Activated CD8-positive, alpha-beta memory T cell treated with anti-CD3 and anti-CD28 coated beads for 1 hour (primary cell): ENCODE data around the gene CNTNAP2.

Experiments used
- DNase-seq, 2 donors: peaks; one replicate each; pipeline ENCODE4 v3.0.0-alpha.2; 2020; ENCODE audit warnings: low read depth in 1 of 2; ENCODE audit errors: extremely low read depth in 1 of 2

The CNTNAP2 gene

DNA sequence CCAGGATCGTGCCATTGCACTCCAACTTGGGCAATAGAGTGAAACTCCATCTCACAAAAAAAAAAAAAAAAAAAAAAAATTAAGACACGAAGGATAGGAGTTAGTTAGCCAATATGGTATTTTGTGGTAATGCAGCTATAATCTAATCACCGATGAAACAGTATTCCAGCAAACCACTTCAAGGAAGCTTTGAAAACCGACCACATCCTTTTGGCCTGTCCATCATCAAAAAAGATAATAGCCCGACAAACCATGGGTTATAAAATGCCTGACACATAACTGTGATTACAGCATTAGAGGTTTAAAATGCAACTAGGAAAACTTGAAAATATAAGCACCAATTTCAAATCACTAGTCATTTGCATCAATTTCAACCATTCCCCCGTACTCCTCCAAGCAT lies 1745.3 kb downstream of the CNTNAP2 start:
- no peak for DNase-seq

DNA sequence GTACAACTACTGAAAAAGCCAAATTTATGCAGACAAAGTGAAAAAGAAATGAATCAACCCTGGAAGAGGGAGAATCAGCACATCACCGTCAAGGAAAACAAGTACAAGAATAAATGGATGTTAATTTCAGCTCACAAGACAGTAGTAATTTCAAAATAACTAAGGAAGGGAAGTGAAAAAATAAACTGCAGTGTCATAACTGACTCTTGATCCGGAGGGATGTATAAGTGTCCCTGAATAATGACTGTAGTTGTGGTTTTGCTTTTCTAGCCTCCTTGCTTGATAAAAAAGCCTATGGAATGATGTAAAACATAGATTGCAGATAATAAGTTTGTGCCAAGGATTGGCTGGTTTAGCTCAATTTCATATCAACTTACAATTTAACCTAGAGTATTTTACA lies 1752.9 kb downstream of the CNTNAP2 start:
- DNase-seq = no peak

DNA sequence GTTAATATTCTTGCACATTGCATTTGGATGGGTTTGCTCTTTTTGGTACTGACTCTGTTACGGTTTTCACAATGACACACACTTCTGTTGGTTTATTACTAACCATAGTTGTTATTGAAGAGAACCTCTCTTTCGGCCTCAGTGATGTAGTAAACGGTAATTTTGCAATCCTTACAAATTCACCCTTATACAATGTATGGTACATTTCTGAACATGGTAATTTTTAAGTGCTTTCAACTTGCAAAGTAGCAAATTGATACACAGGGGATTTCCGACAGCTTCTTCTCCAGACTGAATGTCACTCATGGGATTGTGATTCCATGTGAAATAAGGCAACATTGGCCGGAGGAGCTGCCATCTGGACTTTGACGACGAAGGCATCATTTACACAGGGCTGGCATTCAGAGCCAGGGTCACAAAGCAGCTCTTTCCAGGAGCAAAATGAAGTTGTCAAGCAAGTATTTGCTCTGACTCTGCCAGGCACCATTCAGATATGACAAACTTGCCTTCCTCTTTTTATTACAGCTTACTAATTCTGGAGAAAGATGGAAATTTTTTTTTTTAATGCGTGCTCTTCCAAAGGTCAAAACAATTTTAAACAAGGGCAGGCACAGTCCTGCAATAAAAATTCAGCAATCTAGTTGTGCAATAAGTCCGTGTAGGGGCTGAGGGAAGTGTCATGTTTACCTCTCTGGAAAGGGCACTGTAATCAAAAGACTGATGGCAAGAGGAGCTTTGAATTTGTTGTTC lies 1762.5 kb downstream of the CNTNAP2 start:
- no peak for DNase-seq

DNA sequence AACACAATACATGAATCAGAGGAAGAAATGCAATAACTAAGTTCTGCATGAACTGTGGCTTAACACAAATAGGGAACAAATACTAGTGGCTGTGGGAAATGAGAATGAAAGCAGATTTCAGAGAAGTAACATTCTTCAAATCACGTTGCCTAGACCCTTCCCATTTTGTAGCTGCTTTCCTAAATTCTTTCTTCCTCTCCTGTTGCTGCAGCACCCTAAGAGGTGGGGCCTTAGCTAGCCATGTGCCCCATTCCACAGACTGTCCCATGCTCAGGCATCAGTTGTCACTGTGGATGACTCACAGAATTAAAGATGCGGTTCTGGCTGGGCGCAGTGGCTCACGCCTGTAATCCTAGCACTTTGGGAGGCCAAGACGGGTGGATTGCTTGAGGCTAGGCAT lies 1769.3 kb downstream of the CNTNAP2 start:
- DNase-seq = no peak

DNA sequence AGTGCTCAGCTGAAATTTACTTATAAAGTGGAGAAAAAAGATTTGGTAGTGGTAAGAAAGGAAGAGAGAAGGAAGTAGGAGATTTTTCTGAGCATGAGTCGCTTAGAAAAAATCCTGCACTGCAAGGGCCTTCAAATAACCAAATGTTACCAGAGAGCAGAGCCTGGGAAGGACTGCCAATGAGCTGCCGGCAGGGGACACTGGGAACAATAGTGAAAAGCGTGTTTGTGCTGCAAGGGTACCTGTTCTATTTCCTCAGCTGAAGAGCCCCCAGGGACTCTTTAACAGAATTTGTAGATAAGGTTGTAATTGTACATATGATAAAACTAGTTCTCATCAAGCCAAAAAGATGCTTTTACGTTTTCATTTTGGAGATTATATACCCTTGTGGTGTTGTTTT lies 1777.7 kb downstream of the CNTNAP2 start:
- no peak for DNase-seq

DNA sequence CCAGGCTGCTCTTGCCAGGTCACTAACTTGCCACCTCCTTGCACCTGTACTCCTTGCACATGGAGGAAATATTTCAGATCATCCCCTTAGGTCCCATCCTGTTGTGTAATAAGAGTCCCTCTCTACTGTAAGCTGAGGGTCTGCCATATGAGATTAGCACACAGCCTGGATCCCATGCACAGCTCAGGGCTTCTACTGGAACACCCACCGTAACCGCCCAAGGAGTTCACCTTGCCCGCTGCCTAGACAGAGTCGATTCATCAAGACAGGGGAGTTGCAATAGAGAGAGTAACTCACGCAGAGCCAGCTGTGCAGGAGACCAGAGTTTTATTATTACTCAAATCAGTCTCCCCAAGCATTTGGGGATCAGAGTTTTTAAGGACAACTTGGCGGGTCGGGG lies 1779.5 kb downstream of the CNTNAP2 start:
- DNase-seq = no peak

DNA sequence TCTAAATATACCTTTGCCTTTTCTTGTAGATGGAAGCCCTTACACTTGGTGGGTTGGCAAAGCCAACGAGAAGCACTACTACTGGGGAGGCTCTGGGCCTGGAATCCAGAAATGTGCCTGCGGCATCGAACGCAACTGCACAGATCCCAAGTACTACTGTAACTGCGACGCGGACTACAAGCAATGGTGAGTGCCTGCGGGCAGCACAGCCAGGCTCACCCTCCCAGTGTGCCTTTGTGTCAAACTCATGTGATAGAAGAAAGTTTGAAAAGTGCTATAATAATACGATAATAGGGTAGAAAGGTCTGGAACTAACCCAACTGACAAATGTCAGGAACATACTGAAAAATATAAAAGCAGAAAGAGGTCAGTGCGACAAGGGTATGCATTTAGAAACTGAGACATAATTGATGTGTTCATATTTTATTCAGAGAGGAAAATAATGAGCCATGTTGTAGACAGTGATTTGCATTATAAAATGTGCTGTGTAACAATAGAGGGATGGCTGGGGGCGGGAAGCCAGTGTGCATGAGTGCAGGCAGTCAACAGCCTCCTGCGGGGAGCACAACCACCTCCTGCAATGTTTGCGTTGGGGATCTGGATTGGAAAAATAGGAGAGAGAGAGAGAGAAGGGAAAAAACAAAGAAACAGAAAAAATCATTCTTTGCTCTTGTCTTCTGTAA lies 1787.1 kb downstream of the CNTNAP2 start:
- DNase-seq = no peak

DNA sequence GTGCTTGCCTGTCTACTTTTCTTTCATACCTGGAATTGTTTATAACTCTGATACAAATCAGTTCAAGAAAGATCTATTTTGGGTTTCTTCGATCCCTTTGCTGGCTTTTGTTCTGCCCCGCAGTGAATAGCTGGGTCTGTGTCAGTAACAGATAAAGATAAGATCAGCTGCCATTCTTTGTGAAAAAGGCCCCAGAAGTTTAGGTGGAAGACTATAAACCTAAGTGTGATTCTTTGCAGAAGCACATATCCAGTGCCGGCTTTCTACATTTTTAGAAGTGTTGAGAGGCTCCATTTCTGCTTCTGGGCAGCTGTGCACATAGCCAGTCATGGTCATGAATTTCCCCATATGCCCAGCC lies 1787.6 kb downstream of the CNTNAP2 start:
- no peak for DNase-seq

DNA sequence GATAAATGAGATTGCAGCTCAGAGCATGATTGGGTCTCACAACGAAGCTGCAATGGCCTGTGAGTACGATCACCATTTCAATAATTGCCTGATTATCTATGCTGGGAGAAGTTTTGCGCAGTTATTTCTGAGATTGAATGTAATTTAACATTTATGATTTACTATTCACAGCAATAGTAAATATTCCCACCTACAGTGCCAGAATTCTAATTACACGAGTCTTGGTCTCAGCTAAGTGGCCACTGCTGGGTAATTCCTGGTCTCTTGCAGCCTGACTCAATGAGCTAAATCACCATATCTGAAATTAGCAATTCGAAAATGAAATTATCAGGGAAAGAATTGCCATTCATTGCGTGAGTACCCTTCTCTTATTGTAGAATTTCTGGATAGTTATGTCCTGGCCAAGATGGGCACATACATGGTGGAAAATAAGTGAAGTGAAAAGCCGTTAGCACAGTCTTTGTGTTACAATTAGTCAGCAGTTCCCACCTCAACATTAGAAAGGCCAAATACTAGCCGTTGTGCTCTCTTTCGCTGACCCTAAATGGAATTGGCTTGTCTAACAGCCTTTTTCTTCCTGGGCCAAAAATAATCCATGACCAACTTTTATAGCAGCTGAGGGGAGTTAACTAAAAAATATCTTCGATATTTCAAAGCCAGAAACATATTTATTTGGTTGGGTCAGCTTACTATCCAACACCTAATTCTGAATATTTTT lies 1793.0 kb downstream of the CNTNAP2 start:
- DNase-seq = no peak

DNA sequence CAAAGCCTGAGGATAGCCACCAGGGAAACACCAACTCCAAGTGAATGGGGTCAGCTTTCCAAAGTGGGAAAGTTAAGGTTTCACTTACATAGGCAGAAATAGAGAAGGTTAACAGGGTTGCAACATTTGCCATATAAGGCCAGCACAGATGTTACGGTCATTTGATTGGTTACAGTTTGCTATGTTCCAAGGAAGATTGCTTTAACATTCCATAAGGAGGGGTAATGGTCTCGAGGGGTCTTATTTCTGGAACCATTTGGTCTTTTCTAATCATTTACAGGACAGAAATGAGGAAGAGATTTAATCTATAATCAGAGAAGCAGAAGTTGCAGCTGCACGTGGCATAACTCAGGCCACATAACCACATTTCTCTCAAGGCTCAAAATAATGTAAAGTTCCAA lies 1794.6 kb downstream of the CNTNAP2 start:
- DNase-seq = no peak

DNA sequence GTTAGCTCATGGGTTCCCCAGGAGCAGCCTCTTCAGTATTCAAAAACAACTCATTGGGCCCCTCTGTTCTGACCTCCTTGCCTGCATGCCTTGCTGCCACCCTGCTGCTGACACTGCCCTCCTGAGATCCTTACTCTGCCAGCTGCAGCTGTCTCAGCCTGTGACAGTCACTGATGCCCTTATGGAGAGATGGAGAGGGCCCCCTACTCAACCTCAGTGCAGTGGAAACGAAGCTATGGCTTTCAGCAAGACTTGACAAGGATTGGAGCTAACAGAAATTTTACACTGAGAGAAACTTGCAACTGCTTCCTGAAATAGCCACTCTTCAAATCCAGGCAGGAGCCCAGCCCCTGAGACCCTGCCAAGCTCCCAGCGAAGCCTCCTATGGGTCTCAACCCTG lies 1795.7 kb downstream of the CNTNAP2 start:
- no peak for DNase-seq

DNA sequence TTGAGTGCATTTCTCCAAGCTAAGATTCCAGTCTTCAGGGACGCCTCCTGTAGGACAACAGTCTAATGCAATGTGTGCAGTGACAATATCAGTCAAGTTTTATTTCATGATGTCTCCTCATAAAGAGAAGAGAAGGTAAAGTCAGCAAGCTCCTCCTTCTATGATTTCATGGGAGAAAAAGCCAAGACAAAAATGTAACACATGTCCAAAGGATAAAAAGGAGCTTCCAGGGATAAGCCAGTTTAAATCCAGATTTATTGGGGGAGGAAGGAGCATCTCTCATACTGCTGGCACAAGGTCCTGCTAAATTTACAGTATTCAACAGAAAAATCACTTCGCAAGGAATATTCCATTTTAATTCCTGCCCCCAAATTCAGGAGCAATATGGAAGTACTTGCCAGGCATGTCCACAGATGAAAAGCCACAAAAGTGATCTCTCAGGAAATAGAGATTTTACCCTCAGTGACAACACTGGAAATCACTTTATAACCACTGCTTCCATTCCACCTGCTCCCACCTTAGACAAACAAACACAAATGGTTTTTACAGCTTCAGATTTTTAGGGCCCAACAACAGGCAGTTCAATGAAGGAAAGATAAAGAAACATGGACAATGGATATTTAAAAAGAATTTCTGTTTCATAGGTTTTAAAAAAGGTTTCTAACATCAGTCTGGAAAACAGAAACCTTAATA lies 1796.5 kb downstream of the CNTNAP2 start:
- DNase-seq = no peak

DNA sequence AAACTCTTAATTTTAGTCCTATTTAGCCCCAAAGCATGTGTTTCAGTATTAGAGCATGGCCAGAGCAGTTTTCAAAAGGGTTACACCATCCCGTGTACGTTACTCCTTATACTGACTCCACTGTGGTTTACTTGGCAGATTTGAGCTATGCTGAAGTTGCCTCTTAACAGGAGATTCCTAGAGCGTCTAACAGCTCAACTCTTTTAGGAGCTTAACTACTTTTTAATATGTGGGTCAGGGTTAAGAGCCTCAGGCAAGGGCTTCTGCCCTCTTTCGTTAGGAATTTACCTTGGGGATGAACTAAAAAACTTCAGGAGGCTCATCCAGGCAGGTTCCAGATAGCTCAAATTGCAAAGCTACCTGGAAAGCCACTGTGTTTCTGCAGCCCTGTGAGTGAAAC lies 1799.2 kb downstream of the CNTNAP2 start:
- DNase-seq = no peak

DNA sequence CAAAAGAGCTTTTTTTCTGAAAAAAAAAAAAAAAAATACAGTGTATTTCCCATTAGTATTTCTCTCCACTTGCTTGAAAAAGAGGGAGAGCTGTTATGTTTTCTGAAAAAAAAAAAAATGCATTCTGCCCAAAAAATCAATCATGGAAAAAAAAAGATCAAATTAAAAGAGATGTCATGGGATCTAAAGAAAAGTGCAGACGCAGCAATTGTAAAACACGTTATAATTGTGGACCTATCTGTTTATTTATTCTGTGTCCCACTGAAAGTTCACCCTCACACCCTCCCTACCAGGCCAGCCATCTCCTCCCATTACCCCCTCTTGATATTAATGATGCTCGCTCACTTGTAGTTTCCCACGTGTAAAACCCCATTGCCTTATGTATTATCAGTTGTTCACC lies 1800.0 kb downstream of the CNTNAP2 start:
- DNase-seq = no peak

DNA sequence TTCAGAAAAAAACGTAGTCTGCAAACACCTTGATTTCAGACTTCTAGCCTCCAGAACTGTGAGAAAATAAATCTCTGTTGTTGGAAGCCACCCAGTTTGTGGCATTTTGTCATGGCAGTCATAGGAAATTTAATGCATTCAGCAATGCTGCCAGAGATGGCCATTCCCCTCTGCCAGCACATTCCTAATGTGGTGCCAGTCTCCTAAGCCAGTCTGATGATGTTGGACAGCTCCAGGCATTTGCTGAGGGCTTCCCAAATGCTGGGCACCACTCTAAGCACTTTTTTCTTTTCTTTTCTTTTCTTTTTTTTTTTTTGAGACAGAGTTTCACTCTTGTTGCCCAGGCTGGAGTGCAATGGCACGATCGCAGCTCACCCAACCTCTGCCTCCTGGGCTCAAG lies 1807.2 kb downstream of the CNTNAP2 start:
- DNase-seq = no peak

DNA sequence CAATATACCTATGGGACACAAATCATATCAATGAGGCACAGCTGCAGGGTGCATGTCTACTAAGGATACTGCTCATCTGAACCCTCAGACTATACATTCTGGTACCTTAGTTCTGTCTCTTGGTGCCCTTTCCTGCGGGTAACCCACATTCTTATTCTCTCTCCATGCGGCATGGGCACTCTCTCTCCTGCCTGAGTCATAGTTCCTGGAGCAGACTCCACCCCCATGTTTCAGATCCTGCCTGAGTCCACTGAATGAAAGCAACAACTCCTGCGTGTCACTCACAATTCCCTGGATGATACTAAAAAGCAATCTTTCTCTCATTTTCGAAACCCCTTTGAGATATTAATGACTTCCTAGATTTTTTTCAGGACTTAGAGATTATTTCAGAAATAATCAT lies 1820.8 kb downstream of the CNTNAP2 start:
- DNase-seq = no peak

DNA sequence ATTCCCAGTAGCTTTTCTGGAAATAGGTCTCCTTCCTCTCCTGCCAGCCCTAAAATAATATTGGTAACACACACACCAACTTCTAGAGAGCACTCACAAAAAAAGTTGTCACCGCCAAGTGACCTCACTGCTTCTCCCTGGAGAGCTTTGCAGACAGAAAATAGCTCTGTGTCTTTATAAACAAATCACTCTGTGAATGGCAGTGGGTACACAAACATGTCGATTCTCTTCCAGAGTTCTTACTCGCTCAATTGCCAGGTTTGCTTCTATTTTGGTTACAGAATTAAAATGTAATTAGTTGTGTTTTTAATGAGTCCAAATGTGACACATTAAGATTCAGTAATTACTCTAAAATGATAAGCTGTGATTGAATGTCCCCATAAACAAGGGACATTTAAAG lies 1824.8 kb downstream of the CNTNAP2 start:
- no peak for DNase-seq

DNA sequence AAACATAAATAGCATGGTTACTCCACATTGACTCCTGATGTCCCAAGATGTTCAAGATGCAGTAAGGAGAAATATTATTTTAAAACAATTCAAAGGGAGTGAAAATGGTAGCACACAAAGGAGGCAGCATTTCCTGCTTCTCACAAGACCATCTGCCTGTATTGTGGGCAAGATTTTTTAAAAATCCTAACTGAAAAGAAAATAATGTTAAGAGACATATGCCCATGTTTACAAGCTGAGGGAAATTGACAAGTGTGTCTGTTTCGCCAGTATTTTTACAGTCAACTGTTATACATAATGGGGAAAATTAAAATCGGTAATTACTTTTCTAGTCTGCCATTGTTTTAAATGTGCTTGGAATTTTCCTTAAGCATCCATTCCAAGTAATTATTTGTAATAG lies 1827.7 kb downstream of the CNTNAP2 start:
- no peak for DNase-seq

DNA sequence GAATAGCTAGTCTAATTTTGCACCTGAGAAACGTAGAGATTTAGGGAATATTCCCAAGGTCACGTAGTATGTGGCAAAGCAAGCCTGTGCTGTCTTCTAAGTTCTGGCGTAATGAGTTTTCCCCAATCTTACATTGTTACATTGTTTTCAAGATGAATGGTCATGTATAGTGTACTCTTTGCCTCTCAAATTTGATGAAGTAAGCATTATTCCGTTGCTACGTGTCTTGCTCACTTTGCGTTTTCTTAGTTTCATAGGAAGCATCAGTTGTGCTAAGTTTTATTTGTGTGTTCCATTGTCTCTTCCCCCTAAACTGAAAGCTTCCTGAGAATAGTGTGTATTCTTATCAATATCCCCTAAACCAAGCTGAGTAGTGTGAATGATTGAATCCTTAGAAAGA lies 1836.3 kb downstream of the CNTNAP2 start:
- DNase-seq = no peak

DNA sequence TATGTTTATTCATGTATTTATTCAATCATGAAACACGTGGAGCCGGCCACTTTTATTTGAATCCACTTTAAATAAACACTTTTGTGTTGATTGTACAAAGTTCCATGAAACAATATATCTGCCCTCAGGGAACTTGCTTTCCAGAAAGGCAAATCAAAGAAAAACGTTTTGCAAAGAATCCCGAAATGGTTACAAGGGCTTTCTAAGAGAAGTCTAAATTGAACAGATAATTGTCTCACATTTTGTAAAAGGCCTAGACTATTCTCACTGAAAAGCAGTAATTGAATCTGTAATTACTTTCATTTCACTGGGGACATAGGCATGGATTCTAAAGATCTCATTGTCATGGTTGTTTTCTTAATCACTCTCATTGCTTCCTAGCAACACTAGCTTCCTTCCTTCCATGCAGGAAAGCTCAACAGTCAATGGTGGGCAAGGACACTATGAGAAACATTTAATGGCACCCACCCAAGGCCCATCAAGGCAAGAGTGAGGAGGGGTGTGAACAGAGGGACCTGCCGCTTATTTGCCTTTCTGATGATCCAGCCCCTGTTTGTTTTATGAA lies 1851.5 kb downstream of the CNTNAP2 start:
- no peak for DNase-seq

DNA sequence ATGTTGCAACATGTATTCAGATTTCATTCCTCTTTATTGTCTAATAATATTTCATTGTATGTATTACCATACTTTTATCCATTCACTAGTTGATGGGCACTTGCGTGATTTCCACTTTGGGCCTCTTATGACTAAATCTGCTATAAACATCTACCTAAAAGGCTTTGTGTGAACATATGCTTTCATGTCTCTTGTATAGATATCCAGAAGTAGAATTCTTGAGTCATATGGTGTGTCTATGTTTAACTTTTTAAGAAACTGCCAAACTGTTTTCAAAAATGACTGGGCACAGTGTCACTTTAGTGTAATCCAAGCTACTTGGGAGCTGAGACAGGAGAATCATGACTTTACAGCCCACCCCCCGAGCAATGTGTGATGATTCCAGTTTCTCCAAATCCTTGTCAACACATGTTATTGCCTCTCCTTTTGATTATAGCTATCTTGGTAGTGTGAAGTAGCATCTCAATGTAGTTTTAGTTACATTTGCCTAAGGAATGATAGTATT lies 1855.1 kb downstream of the CNTNAP2 start:
- no peak for DNase-seq
